OCI-LY1 (cell line): ENCODE measurements around the gene SH3BP4.

Experiments used
- H2AFZ ChIP-seq: fragments of 200-600 bp; sonication (generic), shearing (Covaris generic); 2 replicates; pipeline ENCODE4 v1.6.0; 2014; ENCODE audit warnings: antibody characterized with exemption, mild to moderate bottlenecking, low read length
- H3F3A ChIP-seq: fragments of 200-600 bp; sonication (generic), shearing (Covaris generic); 2 replicates; pipeline ENCODE4 v1.6.0; 2014; ENCODE audit warnings: mild to moderate bottlenecking, antibody characterized with exemption, low read length, moderate library complexity; ENCODE audit not compliant: insufficient read depth
- H3K27ac ChIP-seq: fragments of 200-600 bp; sonication (generic); 2 replicates; pipeline ENCODE4 v1.5.1; 2014; ENCODE audit warnings: low read length, mixed run types, mild to moderate bottlenecking, low read depth; ENCODE audit not compliant: poor library complexity, severe bottlenecking
- H3K27me3 ChIP-seq: fragments of 200-600 bp; sonication (generic); 2 replicates; pipeline ENCODE4 v1.6.0; 2014; ENCODE audit warnings: antibody characterized with exemption, mild to moderate bottlenecking, low read length, moderate library complexity; ENCODE audit not compliant: insufficient read depth
- H3K36me3 ChIP-seq: fragments of 200-600 bp; sonication (generic); 2 replicates; pipeline ENCODE4 v1.6.1; 2014; ENCODE audit warnings: mild to moderate bottlenecking, antibody characterized with exemption, low read length, moderate library complexity, mixed read lengths; ENCODE audit not compliant: insufficient read depth
- H3K4me1 ChIP-seq: fragments of 200-600 bp; sonication (generic); 2 replicates; pipeline ENCODE4 v1.5.1; 2014; ENCODE audit warnings: mild to moderate bottlenecking, low read length, moderate library complexity; ENCODE audit not compliant: insufficient read depth, severe bottlenecking
- H3K4me2 ChIP-seq: fragments of 200-600 bp; sonication (generic), shearing (Covaris generic); 2 replicates; pipeline ENCODE4 v1.6.1; 2014; ENCODE audit warnings: low read length
- H3K4me3 ChIP-seq: fragments of 200-600 bp; sonication (generic); 2 replicates; pipeline ENCODE4 v1.5.1; 2014; ENCODE audit warnings: low read length, low read depth, mild to moderate bottlenecking, mixed read lengths; ENCODE audit not compliant: poor library complexity, severe bottlenecking
- H3K79me2 ChIP-seq: fragments of 200-600 bp; shearing (Covaris generic); 2 replicates; pipeline ENCODE4 v1.6.1; 2016; ENCODE audit warnings: mixed run types, low read length, mixed read lengths; ENCODE audit not compliant: insufficient read depth
- H3K9ac ChIP-seq: fragments of 200-600 bp; sonication (generic), shearing (Covaris generic); 2 replicates; pipeline ENCODE4 v1.6.1; 2014; ENCODE audit warnings: mild to moderate bottlenecking, low read length, mixed read lengths
- H3K9me2 ChIP-seq: fragments of 200-600 bp; sonication (generic), shearing (Covaris generic); 2 replicates; pipeline ENCODE4 v1.6.1; 2014; ENCODE audit warnings: low read depth, mild to moderate bottlenecking, low read length, mixed read lengths
- H3K9me3 ChIP-seq: fragments of 200-600 bp; shearing (Covaris generic); 2 replicates; pipeline ENCODE4 v1.6.1; 2014; ENCODE audit warnings: low read length, mixed read lengths
- H4K20me1 ChIP-seq: fragments of 200-600 bp; sonication (generic), shearing (Covaris generic); 2 replicates; pipeline ENCODE4 v1.6.0; 2016; ENCODE audit warnings: mild to moderate bottlenecking, low read length; ENCODE audit not compliant: insufficient read depth
- EZH2 ChIP-seq: fragments of 200-600 bp; sonication (generic), shearing (Covaris generic); IDR thresholded peaks from 2 replicates; pipeline ENCODE4 v1.8.0; 2017; ENCODE audit warnings: borderline replicate concordance, mixed run types, mild to moderate bottlenecking, antibody characterized with exemption, low read length, moderate library complexity, mixed read lengths
- TF ChIP-seq, protein P1 (sequence below): fragments of 200-600 bp; sonication (generic), shearing (Covaris generic); IDR thresholded peaks from 2 replicates; pipeline ENCODE4 v1.5.1; 2017; ENCODE audit warnings: mild to moderate bottlenecking, antibody characterized with exemption, low read length, moderate library complexity, mixed read lengths

Gene SH3BP4

DNA sequence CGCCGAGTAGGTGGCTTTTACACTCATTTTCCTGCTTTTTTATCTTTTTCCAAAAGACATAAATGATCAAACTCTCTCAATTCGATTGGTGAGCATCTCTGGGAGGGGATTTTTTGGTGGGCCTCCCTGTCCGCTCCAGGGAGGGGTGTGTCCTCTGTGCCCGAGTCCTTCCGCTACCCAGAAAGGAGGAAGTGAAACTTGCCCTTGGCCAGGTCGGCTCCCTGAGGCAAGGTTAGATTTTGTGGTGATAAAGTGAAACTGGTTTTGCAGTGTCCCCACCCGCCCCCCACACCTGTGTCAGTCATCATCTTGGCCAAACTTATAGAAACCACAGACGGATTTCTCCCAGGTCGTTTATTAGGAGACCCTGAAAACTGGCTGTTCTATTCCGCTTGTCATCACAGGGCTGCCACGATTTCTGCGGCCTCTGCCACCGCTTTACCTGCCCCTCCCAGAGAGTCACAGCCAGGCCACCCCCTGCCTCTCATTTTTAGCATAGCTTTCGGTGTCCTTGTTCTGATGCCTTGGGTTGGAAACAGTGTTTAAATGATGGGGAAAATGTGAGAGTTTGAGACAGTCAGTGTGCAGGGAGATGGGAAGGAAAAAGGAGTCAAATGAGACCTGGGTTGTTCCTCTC is 93.6 kb downstream of the SH3BP4 start:
- no peaks in the 10 kb centered on the region for H3F3A ChIP-seq
- no peaks in the 10 kb centered on the region for H3K79me2 ChIP-seq
- no peaks in the 10 kb centered on the region for H3K9me2 ChIP-seq
- no peaks in the 10 kb centered on the region for H3K4me1 ChIP-seq
- H4K20me1 ChIP-seq: no peaks in the 10 kb centered on the region
- no peak overlapping the region for H2AFZ ChIP-seq
- H3K4me3 ChIP-seq: no peak overlapping the region
- no peaks in the 10 kb centered on the region for H3K27me3 ChIP-seq
- no peak overlapping the region for H3K9ac ChIP-seq
- H3K36me3 ChIP-seq: no peaks in the 10 kb centered on the region
- H3K27ac ChIP-seq: no peak overlapping the region
- H3K9me3 ChIP-seq: no peaks in the 10 kb centered on the region
- TF ChIP-seq, protein P1, sequence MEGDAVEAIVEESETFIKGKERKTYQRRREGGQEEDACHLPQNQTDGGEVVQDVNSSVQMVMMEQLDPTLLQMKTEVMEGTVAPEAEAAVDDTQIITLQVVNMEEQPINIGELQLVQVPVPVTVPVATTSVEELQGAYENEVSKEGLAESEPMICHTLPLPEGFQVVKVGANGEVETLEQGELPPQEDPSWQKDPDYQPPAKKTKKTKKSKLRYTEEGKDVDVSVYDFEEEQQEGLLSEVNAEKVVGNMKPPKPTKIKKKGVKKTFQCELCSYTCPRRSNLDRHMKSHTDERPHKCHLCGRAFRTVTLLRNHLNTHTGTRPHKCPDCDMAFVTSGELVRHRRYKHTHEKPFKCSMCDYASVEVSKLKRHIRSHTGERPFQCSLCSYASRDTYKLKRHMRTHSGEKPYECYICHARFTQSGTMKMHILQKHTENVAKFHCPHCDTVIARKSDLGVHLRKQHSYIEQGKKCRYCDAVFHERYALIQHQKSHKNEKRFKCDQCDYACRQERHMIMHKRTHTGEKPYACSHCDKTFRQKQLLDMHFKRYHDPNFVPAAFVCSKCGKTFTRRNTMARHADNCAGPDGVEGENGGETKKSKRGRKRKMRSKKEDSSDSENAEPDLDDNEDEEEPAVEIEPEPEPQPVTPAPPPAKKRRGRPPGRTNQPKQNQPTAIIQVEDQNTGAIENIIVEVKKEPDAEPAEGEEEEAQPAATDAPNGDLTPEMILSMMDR: no peak
- TF ChIP-seq EZH2: no peak
- no peak overlapping the region for H3K4me2 ChIP-seq

- H3K4me3 ChIP-seq: no peak overlapping the region
- TF ChIP-seq, protein P1: no peak
- no peak for TF ChIP-seq EZH2
- H3K4me1 ChIP-seq: no peaks in the 10 kb centered on the region
- H3K9ac ChIP-seq: no peak overlapping the region
- no peaks in the 10 kb centered on the region for H3F3A ChIP-seq
- no peaks in the 10 kb centered on the region for H3K9me3 ChIP-seq
- H3K9me2 ChIP-seq: no peaks in the 10 kb centered on the region
- H3K79me2 ChIP-seq: no peaks in the 10 kb centered on the region
- no peaks in the 10 kb centered on the region for H3K36me3 ChIP-seq
- no peak overlapping the region for H2AFZ ChIP-seq
- H4K20me1 ChIP-seq: no peaks in the 10 kb centered on the region
- no peak overlapping the region for H3K4me2 ChIP-seq
- no peak overlapping the region for H3K27ac ChIP-seq
- H3K27me3 ChIP-seq: no peaks in the 10 kb centered on the region
Measured at GRCh38 chr2:235045973-235046343, 94.1 kb downstream of the SH3BP4 start.

- H3K9me3 ChIP-seq: no peaks in the 10 kb centered on the region
- no peaks in the 10 kb centered on the region for H3K36me3 ChIP-seq
- H3K27ac ChIP-seq: no peak overlapping the region
- H3K9me2 ChIP-seq: no peaks in the 10 kb centered on the region
- TF ChIP-seq, protein P1: no peak
- no peak for TF ChIP-seq EZH2
- H3F3A ChIP-seq: no peaks in the 10 kb centered on the region
- H3K4me2 ChIP-seq: no peak overlapping the region
- no peaks in the 10 kb centered on the region for H3K4me1 ChIP-seq
- H3K79me2 ChIP-seq: no peaks in the 10 kb centered on the region
- no peak overlapping the region for H3K9ac ChIP-seq
- H3K27me3 ChIP-seq: no peaks in the 10 kb centered on the region
- no peak overlapping the region for H2AFZ ChIP-seq
- H4K20me1 ChIP-seq: no peaks in the 10 kb centered on the region
- no peak overlapping the region for H3K4me3 ChIP-seq
Measured at GRCh38 chr2:235046589-235046988, 94.8 kb downstream of the SH3BP4 start.
